GM12874 (cell line): ENCODE data around the gene JADE2.

Experiments used
- TF ChIP-seq, protein P1 (sequence below): IDR thresholded peaks from 2 replicates; pipeline ENCODE4 v1.5.1; 2011; ENCODE audit warnings: low read depth, mild to moderate bottlenecking, control low read depth, low read length, moderate library complexity; ENCODE audit not compliant: insufficient read depth

JADE2 gene

DNA sequence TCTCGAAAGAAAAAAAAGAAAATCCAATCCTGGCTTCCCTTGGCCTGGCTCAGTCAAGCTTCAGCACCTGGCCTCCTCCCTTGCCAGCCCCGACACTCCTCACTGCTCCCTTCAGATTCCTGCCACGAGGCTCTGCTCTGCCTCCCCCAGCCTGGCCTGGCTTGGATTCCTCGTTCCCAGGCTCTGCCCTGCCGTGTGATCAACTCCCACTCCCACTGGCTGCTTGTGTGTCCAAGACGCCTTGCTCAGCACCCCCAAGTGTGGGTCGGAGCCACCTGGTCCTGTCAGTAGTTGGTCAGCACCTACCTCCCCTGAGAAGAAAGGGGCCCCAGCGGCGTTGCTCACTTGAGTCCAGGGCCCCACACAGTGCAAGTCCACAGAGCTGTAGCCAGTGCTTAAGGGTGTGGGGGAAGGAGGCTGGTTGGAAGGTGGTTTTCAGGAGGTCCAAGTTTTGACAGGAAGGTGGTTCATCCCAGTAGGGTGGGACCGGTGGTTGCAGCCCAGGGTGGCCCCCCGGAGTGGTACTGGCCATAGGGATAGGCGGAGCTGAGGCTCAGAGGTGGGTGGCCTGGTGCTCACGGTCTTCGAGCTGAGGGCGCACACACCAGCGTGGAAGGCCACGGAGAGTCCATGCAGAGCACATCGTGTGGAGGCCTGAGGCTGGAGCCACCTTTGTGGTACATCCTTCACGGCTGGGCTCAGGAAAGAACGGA lies 46.4 kb downstream of the JADE2 start:
- TF ChIP-seq, protein P1, sequence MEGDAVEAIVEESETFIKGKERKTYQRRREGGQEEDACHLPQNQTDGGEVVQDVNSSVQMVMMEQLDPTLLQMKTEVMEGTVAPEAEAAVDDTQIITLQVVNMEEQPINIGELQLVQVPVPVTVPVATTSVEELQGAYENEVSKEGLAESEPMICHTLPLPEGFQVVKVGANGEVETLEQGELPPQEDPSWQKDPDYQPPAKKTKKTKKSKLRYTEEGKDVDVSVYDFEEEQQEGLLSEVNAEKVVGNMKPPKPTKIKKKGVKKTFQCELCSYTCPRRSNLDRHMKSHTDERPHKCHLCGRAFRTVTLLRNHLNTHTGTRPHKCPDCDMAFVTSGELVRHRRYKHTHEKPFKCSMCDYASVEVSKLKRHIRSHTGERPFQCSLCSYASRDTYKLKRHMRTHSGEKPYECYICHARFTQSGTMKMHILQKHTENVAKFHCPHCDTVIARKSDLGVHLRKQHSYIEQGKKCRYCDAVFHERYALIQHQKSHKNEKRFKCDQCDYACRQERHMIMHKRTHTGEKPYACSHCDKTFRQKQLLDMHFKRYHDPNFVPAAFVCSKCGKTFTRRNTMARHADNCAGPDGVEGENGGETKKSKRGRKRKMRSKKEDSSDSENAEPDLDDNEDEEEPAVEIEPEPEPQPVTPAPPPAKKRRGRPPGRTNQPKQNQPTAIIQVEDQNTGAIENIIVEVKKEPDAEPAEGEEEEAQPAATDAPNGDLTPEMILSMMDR = no peak

DNA sequence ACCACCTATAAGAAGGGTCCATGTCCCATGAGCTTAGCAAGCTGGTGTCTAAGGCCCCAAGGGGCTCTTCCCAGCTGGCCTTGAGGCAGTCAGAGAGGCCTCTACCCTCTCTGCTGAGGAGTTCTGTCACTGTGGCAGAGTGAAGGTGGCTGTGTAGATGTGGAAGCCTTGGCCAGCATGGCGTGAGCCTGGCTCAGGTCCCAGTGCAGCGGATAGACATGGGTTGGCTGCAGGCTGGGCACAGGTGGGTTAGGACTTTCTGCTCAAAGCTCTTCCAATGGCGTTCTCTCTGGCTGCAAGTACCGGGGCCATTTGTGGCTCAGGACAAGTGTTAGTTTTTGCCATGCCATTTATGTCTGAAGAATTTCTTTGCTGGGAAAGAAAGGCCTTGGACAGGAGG lies 47.3 kb downstream of the JADE2 start:
- TF ChIP-seq, protein P1 = no peak

DNA sequence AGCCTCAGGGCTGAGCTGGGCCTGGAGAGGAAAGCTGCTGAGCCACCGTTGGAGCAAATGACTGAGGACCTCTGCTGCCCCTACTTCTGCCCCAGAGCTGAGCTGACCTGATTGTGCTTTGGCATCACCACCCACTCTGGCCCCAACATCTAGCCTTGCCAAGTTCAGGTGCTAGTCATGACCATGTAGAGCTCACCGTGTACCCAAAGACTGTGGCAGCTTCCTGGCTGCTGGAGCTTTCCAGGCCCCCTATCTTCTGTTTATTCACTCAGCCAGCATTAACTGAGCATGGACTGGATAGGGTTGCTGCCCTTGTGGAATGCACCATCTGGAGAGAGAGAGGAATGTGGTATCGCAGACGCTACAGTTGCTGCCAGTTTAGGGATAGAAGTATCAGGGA lies 49.1 kb downstream of the JADE2 start:
- TF ChIP-seq, protein P1 = no peak

- TF ChIP-seq, protein P1 = no peak
These were observed 49.8 kb downstream of the JADE2 start for GRCh38 chr5:134575316-134575715.

DNA sequence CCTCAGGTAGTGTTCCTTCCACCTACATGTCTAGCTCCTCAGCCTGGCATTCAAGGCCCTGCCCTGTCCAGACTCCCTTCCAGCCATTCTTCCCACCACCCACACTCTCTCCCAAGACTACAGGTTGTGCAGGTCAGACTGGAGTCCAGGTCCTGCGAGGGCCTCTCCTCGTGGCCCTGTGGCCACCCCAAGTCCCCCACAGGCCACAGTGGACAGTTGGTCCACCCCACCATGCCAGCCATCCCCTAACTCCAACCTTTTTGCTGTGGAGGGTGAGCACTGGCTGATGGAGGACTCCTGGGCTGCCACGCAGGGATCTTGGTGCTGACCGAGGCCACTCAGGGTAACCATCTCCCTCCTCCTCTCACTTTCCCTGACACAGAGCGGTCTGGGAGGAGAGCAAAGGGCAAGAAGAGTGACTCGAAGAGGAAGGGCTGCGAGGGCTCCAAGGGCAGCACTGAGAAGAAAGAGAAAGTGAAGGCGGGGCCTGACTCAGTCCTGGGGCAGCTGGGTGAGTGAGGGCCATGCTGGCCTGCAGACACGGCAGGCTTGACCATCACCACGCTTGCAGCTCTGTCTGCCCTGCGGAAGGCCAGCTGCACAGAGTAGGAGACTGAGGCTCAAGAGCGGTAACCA lies 51.0 kb downstream of the JADE2 start:
- TF ChIP-seq, protein P1 = no peak

GRCh38 chr5:134577022-134577795 lies 51.7 kb downstream of the JADE2 start:
- TF ChIP-seq, protein P1 = no peak
